OCI-LY1 (cell line): ENCODE results near the gene BBS1.

ENCODE experiments used
- EZH2 ChIP-seq: fragments of 200-600 bp; sonication (generic), shearing (Covaris generic); IDR thresholded peaks from 2 replicates; pipeline ENCODE4 v1.8.0; 2017; ENCODE audit warnings: borderline replicate concordance, mixed run types, mild to moderate bottlenecking, antibody characterized with exemption, low read length, moderate library complexity, mixed read lengths
- TF ChIP-seq, protein P1 (sequence below): fragments of 200-600 bp; sonication (generic), shearing (Covaris generic); IDR thresholded peaks from 2 replicates; pipeline ENCODE4 v1.5.1; 2017; ENCODE audit warnings: mild to moderate bottlenecking, antibody characterized with exemption, low read length, moderate library complexity, mixed read lengths

DNA sequence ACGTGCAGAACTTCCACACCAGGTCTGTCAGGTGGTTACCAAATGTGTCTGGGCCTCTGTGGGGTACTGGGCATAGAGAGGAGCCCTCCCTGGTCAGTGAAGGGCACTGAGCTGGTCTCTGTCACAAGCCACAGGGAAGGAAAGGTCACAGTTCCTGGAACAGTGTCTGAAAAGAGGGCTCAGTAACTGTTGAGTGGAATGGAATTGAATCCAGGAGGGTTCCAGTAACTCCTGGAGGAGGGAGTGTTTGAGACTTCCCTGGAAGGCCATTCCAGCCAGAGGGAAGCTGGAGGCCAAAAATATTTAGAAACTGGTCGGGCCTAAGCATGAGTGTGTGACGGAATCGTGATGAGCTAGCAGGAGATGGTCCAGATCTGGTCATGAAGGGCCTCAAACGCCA is 44.2 kb downstream of the BBS1 start:
- TF ChIP-seq, protein P1, sequence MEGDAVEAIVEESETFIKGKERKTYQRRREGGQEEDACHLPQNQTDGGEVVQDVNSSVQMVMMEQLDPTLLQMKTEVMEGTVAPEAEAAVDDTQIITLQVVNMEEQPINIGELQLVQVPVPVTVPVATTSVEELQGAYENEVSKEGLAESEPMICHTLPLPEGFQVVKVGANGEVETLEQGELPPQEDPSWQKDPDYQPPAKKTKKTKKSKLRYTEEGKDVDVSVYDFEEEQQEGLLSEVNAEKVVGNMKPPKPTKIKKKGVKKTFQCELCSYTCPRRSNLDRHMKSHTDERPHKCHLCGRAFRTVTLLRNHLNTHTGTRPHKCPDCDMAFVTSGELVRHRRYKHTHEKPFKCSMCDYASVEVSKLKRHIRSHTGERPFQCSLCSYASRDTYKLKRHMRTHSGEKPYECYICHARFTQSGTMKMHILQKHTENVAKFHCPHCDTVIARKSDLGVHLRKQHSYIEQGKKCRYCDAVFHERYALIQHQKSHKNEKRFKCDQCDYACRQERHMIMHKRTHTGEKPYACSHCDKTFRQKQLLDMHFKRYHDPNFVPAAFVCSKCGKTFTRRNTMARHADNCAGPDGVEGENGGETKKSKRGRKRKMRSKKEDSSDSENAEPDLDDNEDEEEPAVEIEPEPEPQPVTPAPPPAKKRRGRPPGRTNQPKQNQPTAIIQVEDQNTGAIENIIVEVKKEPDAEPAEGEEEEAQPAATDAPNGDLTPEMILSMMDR = no peak
- TF ChIP-seq EZH2 = no peak
